ENCODE data around the gene URM1.
A peak's percentile ranks its signal among the peaks of the same experiment; 100 is the strongest.

The URM1 gene

GRCh38 chr9:128323212-128323730, 47.9 kb upstream of the URM1 start:
- Histone ChIP-seq H3K79me1 (ENCODE audit: low read length) (peaks cover 3% of the 10 kb centered on the region), H3K27ac (ENCODE audit: low read depth, low read length) (peak overlapping the region; percentile 84), H3K4ac (ENCODE audit: low read depth, low read length) (peak overlapping the region; percentile 37), H2BK120ac (ENCODE audit: insufficient read depth, low read length, poor library complexity) (peak overlapping the region; percentile 57), H3K4me1 (ENCODE audit: control insufficient read depth in 1 of 2, insufficient read depth in 2 of 2, low read length in 2 of 2) (peaks cover 9% of the 10 kb centered on the region in 2 experiments), H2AK5ac (ENCODE audit: low read length) (no peak overlapping the region), H3K4me3 (ENCODE audit: low read depth, low read length) (peak overlapping the region; percentile 88), H3K23ac (ENCODE audit: low read length) (no peak overlapping the region), H3K79me2 (ENCODE audit: control insufficient read depth, insufficient read depth, low read length, poor library complexity) (peaks cover 7% of the 10 kb centered on the region), H4K8ac (ENCODE audit: low read depth, low read length) (peak overlapping the region; percentile 86), H3K4me2 (ENCODE audit: low read length) (peak overlapping the region; percentile 70), H3K14ac (ENCODE audit: low read length) (peak overlapping the region; percentile 29), H3K9me3 (ENCODE audit: insufficient read depth, low read depth, low read length) (no peaks in the 10 kb centered on the region), H3K27me3 (ENCODE audit: insufficient read depth, low read length) (no peaks in the 10 kb centered on the region), H4K12ac (ENCODE audit: low read depth, low read length) (peak overlapping the region; percentile 64), H3K36me3 (ENCODE audit: control insufficient read depth in 1 of 2, insufficient read depth in 2 of 2, low read length in 2 of 2) (peaks cover 16 to 24% of the 10 kb centered on the region in 2 experiments), H3K9ac (ENCODE audit: low read length) (peak overlapping the region; percentile 90), H2BK12ac (ENCODE audit: low read length) (no peak overlapping the region), H2BK5ac (ENCODE audit: low read depth, low read length, poor library complexity) (peak overlapping the region; percentile 14), H3K18ac (ENCODE audit: low read length) (peak overlapping the region; percentile 84), H4K91ac (ENCODE audit: low read depth, low read length) (peak overlapping the region; percentile 68), H2AFZ (ENCODE audit: insufficient read depth, low read length, poor library complexity) (peak overlapping the region; percentile 64)
- peak in 1 of 2 donors; percentile 16 for DNase-seq
- WGBS (ENCODE audit: extremely low coverage, insufficient coverage, insufficient read length): no CpG with 5 or more reads among the region's 16 CpGs

DNA sequence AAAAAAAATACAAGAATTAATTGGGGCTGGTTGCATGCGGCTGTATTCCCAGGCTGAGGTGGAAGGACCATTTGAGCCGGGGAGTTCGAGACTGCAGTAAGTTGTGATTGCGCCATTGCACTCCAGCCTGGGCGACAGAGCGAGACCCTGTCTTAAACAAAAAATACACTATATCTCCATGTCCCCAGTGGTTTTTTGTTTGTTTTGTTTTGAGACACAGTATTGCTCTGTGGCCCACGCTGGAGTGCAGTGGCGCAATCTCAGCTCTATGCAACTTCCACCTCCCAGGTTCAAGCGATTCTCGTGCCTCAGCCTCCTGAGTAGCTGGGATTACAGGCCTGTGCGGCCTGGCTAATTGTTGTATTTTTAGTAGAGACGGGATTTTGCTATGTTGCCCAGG, 47.4 kb upstream of the URM1 start:
- Histone ChIP-seq H4K12ac (ENCODE audit: low read depth, low read length) (no peak overlapping the region), H2BK5ac (ENCODE audit: low read depth, low read length, poor library complexity) (no peak overlapping the region), H3K4me2 (ENCODE audit: low read length) (peak overlapping the region; percentile 70), H3K9ac (ENCODE audit: low read length) (no peak overlapping the region), H3K27ac (ENCODE audit: low read depth, low read length) (no peak overlapping the region), H3K18ac (ENCODE audit: low read length) (no peak overlapping the region), H2BK120ac (ENCODE audit: insufficient read depth, low read length, poor library complexity) (no peak overlapping the region), H4K91ac (ENCODE audit: low read depth, low read length) (no peak overlapping the region), H2AFZ (ENCODE audit: insufficient read depth, low read length, poor library complexity) (no peak overlapping the region), H3K36me3 (ENCODE audit: control insufficient read depth in 1 of 2, insufficient read depth in 2 of 2, low read length in 2 of 2) (peaks cover 19 to 29% of the 10 kb centered on the region in 2 experiments), H3K4me1 (ENCODE audit: control insufficient read depth in 1 of 2, insufficient read depth in 2 of 2, low read length in 2 of 2) (peaks cover 9% of the 10 kb centered on the region in 2 experiments), H3K4ac (ENCODE audit: low read depth, low read length) (no peak overlapping the region), H3K79me1 (ENCODE audit: low read length) (peaks cover 3% of the 10 kb centered on the region), H4K8ac (ENCODE audit: low read depth, low read length) (no peak overlapping the region), H3K9me3 (ENCODE audit: insufficient read depth, low read depth, low read length) (no peaks in the 10 kb centered on the region), H2AK5ac (ENCODE audit: low read length) (no peak overlapping the region), H3K79me2 (ENCODE audit: control insufficient read depth, insufficient read depth, low read length, poor library complexity) (peaks cover 7% of the 10 kb centered on the region), H3K23ac (ENCODE audit: low read length) (no peak overlapping the region), H3K27me3 (ENCODE audit: insufficient read depth, low read length) (no peaks in the 10 kb centered on the region), H3K4me3 (ENCODE audit: low read depth, low read length) (no peak overlapping the region), H3K14ac (ENCODE audit: low read length) (no peak overlapping the region), H2BK12ac (ENCODE audit: low read length) (no peak overlapping the region)
- no peak for DNase-seq
- no CpG with 5 or more reads among the region's 12 CpGs for WGBS (ENCODE audit: extremely low coverage, insufficient coverage, insufficient read length)

DNA sequence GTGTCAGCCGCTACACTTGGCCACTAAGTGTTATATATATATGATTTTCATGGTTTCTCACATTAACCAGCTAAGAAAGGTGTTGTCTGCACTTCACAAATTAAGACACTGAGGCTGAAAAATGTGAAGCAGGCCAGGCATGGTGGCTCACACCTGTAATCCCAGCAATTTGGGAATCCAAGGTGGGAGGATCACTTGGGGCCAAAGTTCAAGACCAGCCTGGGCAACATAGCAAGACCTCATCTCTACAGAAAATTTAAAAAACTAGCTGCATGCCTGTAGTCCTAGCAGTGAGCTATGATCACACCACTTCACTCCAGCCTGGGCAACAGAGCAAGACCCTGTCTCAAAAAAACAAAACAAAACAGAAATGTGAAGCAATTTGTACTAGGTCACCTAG, 46.8 kb upstream of the URM1 start:
- H2AK5ac ChIP-seq (ENCODE audit: low read length): no peak overlapping the region
- H3K79me2 ChIP-seq (ENCODE audit: control insufficient read depth, insufficient read depth, low read length, poor library complexity): peaks cover 7% of the 10 kb centered on the region
- no peak overlapping the region for H3K23ac ChIP-seq (ENCODE audit: low read length)
- H3K9me3 ChIP-seq (ENCODE audit: insufficient read depth, low read depth, low read length): no peaks in the 10 kb centered on the region
- H3K4ac ChIP-seq (ENCODE audit: low read depth, low read length): peak overlapping the region; percentile 25
- no peak overlapping the region for H2BK120ac ChIP-seq (ENCODE audit: insufficient read depth, low read length, poor library complexity)
- H2BK5ac ChIP-seq (ENCODE audit: low read depth, low read length, poor library complexity): no peak overlapping the region
- H3K36me3 ChIP-seq (ENCODE audit: control insufficient read depth in 1 of 2, insufficient read depth in 2 of 2, low read length in 2 of 2): peaks cover 19 to 30% of the 10 kb centered on the region in 2 experiments
- no peak overlapping the region for H2AFZ ChIP-seq (ENCODE audit: insufficient read depth, low read length, poor library complexity)
- no peak overlapping the region for H4K91ac ChIP-seq (ENCODE audit: low read depth, low read length)
- no peaks in the 10 kb centered on the region for H3K27me3 ChIP-seq (ENCODE audit: insufficient read depth, low read length)
- H3K4me3 ChIP-seq (ENCODE audit: low read depth, low read length): no peak overlapping the region
- no peak for DNase-seq
- no peak overlapping the region for H3K4me2 ChIP-seq (ENCODE audit: low read length)
- no peak overlapping the region for H4K12ac ChIP-seq (ENCODE audit: low read depth, low read length)
- H2BK12ac ChIP-seq (ENCODE audit: low read length): no peak overlapping the region
- no peak overlapping the region for H4K8ac ChIP-seq (ENCODE audit: low read depth, low read length)
- no CpG with 5 or more reads among the region's 1 CpG for WGBS (ENCODE audit: extremely low coverage, insufficient coverage, insufficient read length)
- no peak overlapping the region for H3K14ac ChIP-seq (ENCODE audit: low read length)
- H3K79me1 ChIP-seq (ENCODE audit: low read length): peaks cover 3% of the 10 kb centered on the region
- H3K9ac ChIP-seq (ENCODE audit: low read length): no peak overlapping the region
- H3K4me1 ChIP-seq (ENCODE audit: control insufficient read depth in 1 of 2, insufficient read depth in 2 of 2, low read length in 2 of 2): peaks cover 9% of the 10 kb centered on the region in 2 experiments
- H3K18ac ChIP-seq (ENCODE audit: low read length): no peak overlapping the region
- H3K27ac ChIP-seq (ENCODE audit: low read depth, low read length): no peak overlapping the region

- Histone ChIP-seq H3K9ac (ENCODE audit: low read length) (no peak overlapping the region), H3K27me3 (ENCODE audit: insufficient read depth, low read length) (no peaks in the 10 kb centered on the region), H3K4me2 (ENCODE audit: low read length) (no peak overlapping the region), H3K18ac (ENCODE audit: low read length) (no peak overlapping the region), H2AFZ (ENCODE audit: insufficient read depth, low read length, poor library complexity) (no peak overlapping the region), H3K79me2 (ENCODE audit: control insufficient read depth, insufficient read depth, low read length, poor library complexity) (peaks cover 7% of the 10 kb centered on the region), H2BK5ac (ENCODE audit: low read depth, low read length, poor library complexity) (no peak overlapping the region), H3K4me3 (ENCODE audit: low read depth, low read length) (no peak overlapping the region), H2BK120ac (ENCODE audit: insufficient read depth, low read length, poor library complexity) (no peak overlapping the region), H4K8ac (ENCODE audit: low read depth, low read length) (no peak overlapping the region), H3K4me1 (ENCODE audit: control insufficient read depth in 1 of 2, insufficient read depth in 2 of 2, low read length in 2 of 2) (peaks cover 9% of the 10 kb centered on the region in 2 experiments), H3K9me3 (ENCODE audit: insufficient read depth, low read depth, low read length) (no peaks in the 10 kb centered on the region), H3K14ac (ENCODE audit: low read length) (no peak overlapping the region), H4K12ac (ENCODE audit: low read depth, low read length) (no peak overlapping the region), H3K4ac (ENCODE audit: low read depth, low read length) (no peak overlapping the region), H3K23ac (ENCODE audit: low read length) (no peak overlapping the region), H3K79me1 (ENCODE audit: low read length) (peaks cover 3% of the 10 kb centered on the region), H2BK12ac (ENCODE audit: low read length) (no peak overlapping the region), H4K91ac (ENCODE audit: low read depth, low read length) (no peak overlapping the region), H2AK5ac (ENCODE audit: low read length) (no peak overlapping the region), H3K27ac (ENCODE audit: low read depth, low read length) (no peak overlapping the region), H3K36me3 (ENCODE audit: control insufficient read depth in 1 of 2, insufficient read depth in 2 of 2, low read length in 2 of 2) (peaks cover 19 to 30% of the 10 kb centered on the region in 2 experiments)
- DNase-seq: no peak
- no CpG with 5 or more reads among the region's 13 CpGs for WGBS (ENCODE audit: extremely low coverage, insufficient coverage, insufficient read length)
Measured at GRCh38 chr9:128325629-128326028, 45.5 kb upstream of the URM1 start.
